WTC11 (cell line): ENCODE data around the gene LPP. TPM values are rescaled to one million over a fixed set of nuclear protein-coding genes. Genes with fewer than 3 reads are reported as not detected.

Experiments used
- ATAC-seq: fragments of 200-7000 bp; cut with Tn5 transposase; 2 replicates; pipeline ENCODE4 v1.10.0; 2021; ENCODE audit warnings: mild to moderate bottlenecking, moderate library complexity
- CTCF ChIA-PET: fragments of 300-600 bp; sonication (Branson Sonifier 250); formaldehyde crosslinking; loops from one replicate; lab custom pipeline; 2021; ENCODE audit warnings: antibody characterized with exemption; lab: Charles Lee
- POLR2A ChIA-PET: fragments of 350-600 bp; sonication (Branson Sonifier 250); formaldehyde crosslinking; loops from one replicate; lab custom pipeline; 2021; ENCODE audit warnings: antibody characterized with exemption; lab: Charles Lee
- DNase-seq: peaks from one replicate; pipeline ENCODE4 v3.0.0; 2021; ENCODE audit warnings: low spot score
- H3K27ac Mint-ChIP-seq: 2 replicates; pipeline ENCODE4 v1.8.0; 2021; ENCODE audit warnings: mixed read lengths
- H3K27me3 Mint-ChIP-seq: 2 replicates; pipeline ENCODE4 v1.8.0; 2021; ENCODE audit warnings: low read depth, mild to moderate bottlenecking, moderate library complexity, mixed read lengths
- H3K36me3 Mint-ChIP-seq: 2 replicates; pipeline ENCODE4 v1.8.0; 2021; ENCODE audit warnings: mixed read lengths
- H3K4me1 Mint-ChIP-seq: 2 replicates; pipeline ENCODE4 v1.8.0; 2022; ENCODE audit warnings: mixed read lengths
- H3K4me3 Mint-ChIP-seq: 2 replicates; pipeline ENCODE4 v1.8.0; 2021; ENCODE audit warnings: mild to moderate bottlenecking, moderate library complexity, mixed read lengths
- H3K9me3 Mint-ChIP-seq: 2 replicates; pipeline ENCODE4 v1.8.0; 2021; ENCODE audit warnings: mixed read lengths
- CTCF ChIP-seq: fragments of 200-600 bp; IDR thresholded peaks from 2 replicates; pipeline ENCODE4 v1.8.0; 2022; ENCODE audit warnings: antibody characterized with exemption
- E2F5 ChIP-seq: sonication (generic); formaldehyde crosslinking; IDR thresholded peaks from 2 replicates; pipeline ENCODE4 v1.8.1; 2022; ENCODE audit warnings: mild to moderate bottlenecking, moderate library complexity, missing genetic modification reagents
- ESRRA ChIP-seq: sonication (generic); formaldehyde crosslinking; IDR thresholded peaks from 2 replicates; pipeline ENCODE4 v1.8.1; 2022; ENCODE audit warnings: mild to moderate bottlenecking, missing genetic modification reagents, borderline replicate concordance
- ETV6 ChIP-seq: sonication (generic); formaldehyde crosslinking; IDR thresholded peaks from 2 replicates; pipeline ENCODE4 v1.8.1; 2022; ENCODE audit warnings: mild to moderate bottlenecking, missing genetic modification reagents
- HMGA2 ChIP-seq: fragments of 250-450 bp; sonication (Bioruptor Pico); IDR thresholded peaks from 2 replicates; pipeline ENCODE4 v1.4.0; 2021; ENCODE audit warnings: mild to moderate bottlenecking, moderate library complexity
- MXD4 ChIP-seq: fragments of 250-450 bp; sonication (Bioruptor Pico); IDR thresholded peaks from 2 replicates; pipeline ENCODE4 v1.8.0; 2021; ENCODE audit warnings: mild to moderate bottlenecking, moderate library complexity, borderline replicate concordance
- MYBL2 ChIP-seq: sonication (generic); formaldehyde crosslinking; IDR thresholded peaks from 2 replicates; pipeline ENCODE4 v1.8.1; 2023; ENCODE audit warnings: mild to moderate bottlenecking, moderate library complexity, missing genetic modification reagents
- OVOL2 ChIP-seq: fragments of 250-450 bp; sonication (Bioruptor Pico); IDR thresholded peaks from 2 replicates; pipeline ENCODE4 v1.9.0; 2021; ENCODE audit warnings: mild to moderate bottlenecking, borderline replicate concordance
- RELA ChIP-seq: sonication (generic); formaldehyde crosslinking; IDR thresholded peaks from 2 replicates; pipeline ENCODE4 v1.8.1; 2022; ENCODE audit warnings: missing genetic modification reagents, mild to moderate bottlenecking, borderline replicate concordance
- SMAD3 ChIP-seq: sonication (generic); formaldehyde crosslinking; IDR thresholded peaks from 2 replicates; pipeline ENCODE4 v1.8.0; 2022; ENCODE audit warnings: missing genetic modification reagents, mild to moderate bottlenecking, borderline replicate concordance
- ZBTB21 ChIP-seq: sonication (generic); formaldehyde crosslinking; IDR thresholded peaks from 2 replicates; pipeline ENCODE4 v1.8.1; 2023; ENCODE audit warnings: mild to moderate bottlenecking, missing genetic modification reagents, borderline replicate concordance
- ZNF512 ChIP-seq: sonication (generic); formaldehyde crosslinking; IDR thresholded peaks from 2 replicates; pipeline ENCODE4 v1.8.1; 2022; ENCODE audit warnings: missing genetic modification reagents, borderline replicate concordance
- total RNA-seq: library from RNA; stranded (reverse); gene quantifications from 3 replicates; pipeline ENCODE4 v1.2.3, GENCODE V29; 2021
- TF ChIP-seq, protein P1 (sequence below): sonication (generic); formaldehyde crosslinking; IDR thresholded peaks from 2 replicates; pipeline ENCODE4 v1.8.1; 2023; ENCODE audit warnings: mild to moderate bottlenecking, missing genetic modification reagents, moderate library complexity
- TF ChIP-seq, protein P2 (sequence below): fragments of 250-450 bp; sonication (Bioruptor Pico); conservative IDR thresholded peaks from 2 replicates; pipeline ENCODE4 v1.9.0; 2021; ENCODE audit warnings: mild to moderate bottlenecking
- TF ChIP-seq, protein P3 (sequence below): sonication (generic); formaldehyde crosslinking; IDR thresholded peaks from 2 replicates; pipeline ENCODE4 v1.8.0; 2022; ENCODE audit warnings: mild to moderate bottlenecking, missing genetic modification reagents

Gene LPP
- total RNA-seq, 1 experiment from 2014 or later, result 49.6 TPM

DNA sequence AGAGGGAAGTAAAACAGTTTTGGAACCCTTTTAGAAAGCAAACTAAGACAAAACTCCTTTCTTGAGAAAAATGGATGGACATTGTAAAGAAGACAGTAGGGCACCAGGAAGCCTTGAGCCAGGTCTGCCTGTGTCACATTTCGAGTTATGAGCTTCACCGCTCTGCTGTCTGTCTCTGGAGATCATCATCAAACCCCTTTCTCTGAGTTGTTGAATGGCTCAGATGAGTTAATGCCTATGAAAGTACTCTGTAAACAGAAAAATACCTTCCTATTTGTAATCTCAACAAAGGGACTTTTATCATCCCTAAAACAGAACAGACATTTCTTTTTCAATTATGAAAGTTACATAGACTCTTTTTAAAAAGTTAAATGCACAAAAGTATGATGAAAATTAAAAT lies 145.8 kb downstream of the LPP start:
- no peaks in the 10 kb centered on the region for H3K36me3 Mint-ChIP-seq
- peak overlapping the region; percentile 33; the same call in 1 of the 2 replicates for H3K27ac Mint-ChIP-seq
- H3K27me3 Mint-ChIP-seq, result no peaks in the 10 kb centered on the region
- peaks cover 68% of the 10 kb centered on the region for H3K4me1 Mint-ChIP-seq
- no peak for ATAC-seq
- no peak for TF ChIP-seq MYBL2 (CRISPR knock-in tag)
- no peak for TF ChIP-seq CTCF
- no peak for TF ChIP-seq HMGA2 (CRISPR knock-in tag)
- TF ChIP-seq E2F5 (CRISPR knock-in tag), result no peak
- TF ChIP-seq, protein P1, sequence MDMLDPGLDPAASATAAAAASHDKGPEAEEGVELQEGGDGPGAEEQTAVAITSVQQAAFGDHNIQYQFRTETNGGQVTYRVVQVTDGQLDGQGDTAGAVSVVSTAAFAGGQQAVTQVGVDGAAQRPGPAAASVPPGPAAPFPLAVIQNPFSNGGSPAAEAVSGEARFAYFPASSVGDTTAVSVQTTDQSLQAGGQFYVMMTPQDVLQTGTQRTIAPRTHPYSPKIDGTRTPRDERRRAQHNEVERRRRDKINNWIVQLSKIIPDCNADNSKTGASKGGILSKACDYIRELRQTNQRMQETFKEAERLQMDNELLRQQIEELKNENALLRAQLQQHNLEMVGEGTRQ (CRISPR knock-in tag), result no peak
- TF ChIP-seq RELA (CRISPR knock-in tag), result no peak
- no peak for TF ChIP-seq ESRRA (CRISPR knock-in tag)
- no peak overlapping the region for H3K4me3 Mint-ChIP-seq
- H3K9me3 Mint-ChIP-seq, result no peaks in the 10 kb centered on the region
- CTCF ChIA-PET, result interaction anchor here (2.4 kb wide), 1 partner anchor 559 kb away, joined by 10 read pairs; no protein-coding TSS in a partner anchor
- DNase-seq, result no peak
- POLR2A ChIA-PET, result no interaction called here

- Mint-ChIP-seq H3K4me1 (peaks cover 68% of the 10 kb centered on the region), H3K4me3 (peak overlapping the region; percentile 14; the same call in 1 of the 2 replicates), H3K27me3 (no peaks in the 10 kb centered on the region), H3K9me3 (no peaks in the 10 kb centered on the region), H3K36me3 (no peaks in the 10 kb centered on the region), H3K27ac (peak overlapping the region; percentile 8; the same call in 1 of the 2 replicates)
- ChIA-PET CTCF (interaction anchor here (0.6 to 0.8 kb wide), 2 partner anchors 561 to 1606 kb away, joined by 3 to 4 read pairs; no protein-coding TSS in a partner anchor), POLR2A (no interaction called here)
- DNase-seq, result no peak
- TF ChIP-seq, protein P2, sequence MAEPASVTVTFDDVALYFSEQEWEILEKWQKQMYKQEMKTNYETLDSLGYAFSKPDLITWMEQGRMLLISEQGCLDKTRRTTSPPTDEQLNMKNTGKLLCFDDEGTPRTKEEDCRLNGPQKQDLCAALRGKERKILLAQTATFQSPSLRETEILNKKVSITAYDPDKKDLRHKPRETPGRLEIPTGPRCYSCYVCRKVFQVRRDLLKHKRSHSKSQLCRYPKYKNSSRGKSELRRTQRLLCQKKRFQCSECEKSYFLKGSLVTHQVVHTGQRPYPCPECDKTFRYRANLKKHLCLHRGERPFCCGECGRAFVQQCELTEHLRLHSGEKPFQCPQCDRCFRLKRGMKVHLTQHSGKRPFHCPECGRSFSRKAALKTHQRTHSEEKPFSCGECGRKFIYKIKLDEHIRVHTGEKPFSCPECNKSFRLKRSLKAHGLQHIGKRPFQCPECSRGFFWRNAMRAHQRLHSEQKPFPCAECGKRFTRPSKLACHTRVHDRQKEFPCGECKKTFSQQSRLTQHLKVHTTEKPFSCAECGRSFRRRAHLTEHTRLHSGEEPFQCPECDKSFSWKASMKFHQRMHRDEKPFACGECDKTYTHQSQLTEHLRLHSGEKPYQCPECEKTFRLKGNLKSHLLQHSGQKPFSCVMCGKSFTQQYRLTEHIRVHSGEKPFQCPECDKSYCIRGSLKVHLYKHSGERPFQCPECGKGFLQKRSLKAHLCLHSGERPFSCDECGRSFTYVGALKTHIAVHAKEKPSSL, result no peak
- TF ChIP-seq ZNF512 (CRISPR knock-in tag) (no peak), ZBTB21 (no peak), MXD4 (CRISPR knock-in tag) (no peak), OVOL2 (CRISPR knock-in tag) (no peak), SMAD3 (CRISPR knock-in tag) (no peak), ETV6 (CRISPR knock-in tag) (no peak), E2F5 (CRISPR knock-in tag) (no peak)
- TF ChIP-seq, protein P3, sequence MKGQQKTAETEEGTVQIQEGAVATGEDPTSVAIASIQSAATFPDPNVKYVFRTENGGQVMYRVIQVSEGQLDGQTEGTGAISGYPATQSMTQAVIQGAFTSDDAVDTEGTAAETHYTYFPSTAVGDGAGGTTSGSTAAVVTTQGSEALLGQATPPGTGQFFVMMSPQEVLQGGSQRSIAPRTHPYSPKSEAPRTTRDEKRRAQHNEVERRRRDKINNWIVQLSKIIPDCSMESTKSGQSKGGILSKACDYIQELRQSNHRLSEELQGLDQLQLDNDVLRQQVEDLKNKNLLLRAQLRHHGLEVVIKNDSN (CRISPR knock-in tag), result no peak
- ATAC-seq, result no peak
Observed at GRCh38 chr3:188301147-188301546, 147.2 kb downstream of the LPP start.
